ENCODE measurements around the gene C9orf50. TPM values are rescaled to one million over a fixed set of nuclear protein-coding genes. Genes with fewer than 3 reads are reported as not detected.
A peak's percentile ranks its signal among the peaks of the same experiment; 100 is the strongest.

C9orf50 gene
- total and polyA plus RNA-seq, 2 experiments from 2014 or later: not detected

- Histone ChIP-seq H3F3A (replicated peaks; ENCODE audit: low read depth) (no peaks in the 10 kb centered on the region; the same call in 1 of the 2 replicates), H3K27me3 (ENCODE audit: insufficient read depth) (no peaks in the 10 kb centered on the region), H3K4me3 (no peak overlapping the region), H3K9me2 (ENCODE audit: insufficient read depth) (no peaks in the 10 kb centered on the region), H3K36me3 (ENCODE audit: insufficient read depth) (no peaks in the 10 kb centered on the region; the same call in 1 of the 2 replicates), H4K20me1 (replicated peaks; ENCODE audit: insufficient read depth) (peaks cover 48% of the 10 kb centered on the region), H3K27ac (ENCODE audit: low read depth) (no peak overlapping the region), H3K4me2 (no peak overlapping the region), H3K79me2 (replicated peaks; ENCODE audit: insufficient read depth) (peaks cover 36% of the 10 kb centered on the region), H2AFZ (no peak overlapping the region), H3K4me1 (ENCODE audit: insufficient read depth) (no peaks in the 10 kb centered on the region)
- H3K27me3 Mint-ChIP-seq (ENCODE audit: insufficient read depth, low read depth, poor library complexity): peaks cover 14% of the 10 kb centered on the region
- H3K9me3 Mint-ChIP-seq: no peaks in the 10 kb centered on the region
- TF ChIP-seq ETS1 (IDR thresholded peaks at IDR 0.05): no peak
- TF ChIP-seq ZNF114 (CRISPR knock-in tag; IDR thresholded peaks at IDR 0.05): no peak
- no peak for TF ChIP-seq ZNF331 (CRISPR knock-in tag; IDR thresholded peaks at IDR 0.05; ENCODE audit: low read depth)
- TF ChIP-seq CTCF (conservative IDR thresholded peaks at IDR 0.05; ENCODE audit: low read depth in 2 of 2): no peak
- no peak for TF ChIP-seq EZH2phosphoT487 (IDR thresholded peaks at IDR 0.05; ENCODE audit: unreplicated experiment)
- TF ChIP-seq STAT1 (IDR thresholded peaks at IDR 0.05; ENCODE audit: unreplicated experiment): no peak
- peak; percentile 21; the same call in 1 of the 2 replicates for TF ChIP-seq POLR2AphosphoS5 (IDR thresholded peaks at IDR 0.05; ENCODE audit: low read depth)
- TF ChIP-seq JUNB (IDR thresholded peaks at IDR 0.05; ENCODE audit: unreplicated experiment): no peak
- peaks cover 50% of the 10 kb centered on the region for H3K36me3 Mint-ChIP-seq (ENCODE audit: low read depth)
- DNase-seq (ENCODE audit: low spot score) (no peak), ATAC-seq (no peak)
- H3K4me1 Mint-ChIP-seq: peaks cover 12% of the 10 kb centered on the region
- no peak overlapping the region for H3K27ac Mint-ChIP-seq
- H3K4me3 Mint-ChIP-seq: no peak overlapping the region
These were observed 14.5 kb upstream of the C9orf50 start for GRCh38 chr9:129635099-129636065.

GRCh38 chr9:129633848-129634247 lies 12.9 kb upstream of the C9orf50 start:
- H3K27me3 ChIP-seq (ENCODE audit: insufficient read depth): no peaks in the 10 kb centered on the region
- peaks cover 51% of the 10 kb centered on the region for H3K79me2 ChIP-seq (replicated peaks; ENCODE audit: insufficient read depth)
- Mint-ChIP-seq H3K4me1 (peaks cover 21% of the 10 kb centered on the region), H3K4me3 (no peak overlapping the region), H3K27ac (no peak overlapping the region), H3K27me3 (ENCODE audit: insufficient read depth, low read depth, poor library complexity) (peaks cover 16% of the 10 kb centered on the region), H3K9me3 (no peaks in the 10 kb centered on the region), H3K36me3 (ENCODE audit: low read depth) (peaks cover 51% of the 10 kb centered on the region)
- H4K20me1 ChIP-seq (replicated peaks; ENCODE audit: insufficient read depth): peaks cover 58% of the 10 kb centered on the region
- H3K27ac ChIP-seq (ENCODE audit: low read depth): no peak overlapping the region
- no peak overlapping the region for H3K4me3 ChIP-seq
- no peak overlapping the region for H3K4me2 ChIP-seq
- ATAC-seq (no peak), DNase-seq (ENCODE audit: low spot score) (no peak)
- TF ChIP-seq ETS1 (IDR thresholded peaks at IDR 0.05) (no peak), ZNF462 (CRISPR knock-in tag; IDR thresholded peaks at IDR 0.05) (no peak), EZH2phosphoT487 (IDR thresholded peaks at IDR 0.05; ENCODE audit: unreplicated experiment) (no peak)
- no peaks in the 10 kb centered on the region for H3K9me2 ChIP-seq (ENCODE audit: insufficient read depth)
- no peak overlapping the region for H2AFZ ChIP-seq
- no peaks in the 10 kb centered on the region for H3K4me1 ChIP-seq (ENCODE audit: insufficient read depth)
- H3K36me3 ChIP-seq (ENCODE audit: insufficient read depth): no peaks in the 10 kb centered on the region; the same call in 1 of the 2 replicates
- H3F3A ChIP-seq (replicated peaks; ENCODE audit: low read depth): no peaks in the 10 kb centered on the region; the same call in 1 of the 2 replicates

Data from GM23338 (cell line).